NCI-H2107 treated with DMSO at 0.1 percent for 48 hours (cell line): ENCODE measurements around the gene STARD13.

Experiments
- DNase-seq: peaks from one replicate; lab custom pipeline; 2025; ENCODE audit not compliant: unreplicated experiment; lab: John Stamatoyannopoulos, UW

Gene STARD13

GRCh38 chr13:33278913-33279312 lies 6.6 kb downstream of the STARD13 start:
- no peak for DNase-seq

- no peak for DNase-seq
Observed at GRCh38 chr13:33277946-33278345, 7.6 kb downstream of the STARD13 start.

GRCh38 chr13:33277037-33277740 lies 8.4 kb downstream of the STARD13 start:
- DNase-seq: no peak

GRCh38 chr13:33276570-33276969 lies 9.0 kb downstream of the STARD13 start:
- no peak for DNase-seq

GRCh38 chr13:33275916-33276315 lies 9.6 kb downstream of the STARD13 start:
- DNase-seq: no peak

- DNase-seq: no peak
Observed at GRCh38 chr13:33274264-33274663, 11.3 kb downstream of the STARD13 start.

- no peak for DNase-seq
Observed at GRCh38 chr13:33272531-33273124, 12.9 kb downstream of the STARD13 start.

GRCh38 chr13:33271759-33272158 lies 13.8 kb downstream of the STARD13 start:
- no peak for DNase-seq

DNA sequence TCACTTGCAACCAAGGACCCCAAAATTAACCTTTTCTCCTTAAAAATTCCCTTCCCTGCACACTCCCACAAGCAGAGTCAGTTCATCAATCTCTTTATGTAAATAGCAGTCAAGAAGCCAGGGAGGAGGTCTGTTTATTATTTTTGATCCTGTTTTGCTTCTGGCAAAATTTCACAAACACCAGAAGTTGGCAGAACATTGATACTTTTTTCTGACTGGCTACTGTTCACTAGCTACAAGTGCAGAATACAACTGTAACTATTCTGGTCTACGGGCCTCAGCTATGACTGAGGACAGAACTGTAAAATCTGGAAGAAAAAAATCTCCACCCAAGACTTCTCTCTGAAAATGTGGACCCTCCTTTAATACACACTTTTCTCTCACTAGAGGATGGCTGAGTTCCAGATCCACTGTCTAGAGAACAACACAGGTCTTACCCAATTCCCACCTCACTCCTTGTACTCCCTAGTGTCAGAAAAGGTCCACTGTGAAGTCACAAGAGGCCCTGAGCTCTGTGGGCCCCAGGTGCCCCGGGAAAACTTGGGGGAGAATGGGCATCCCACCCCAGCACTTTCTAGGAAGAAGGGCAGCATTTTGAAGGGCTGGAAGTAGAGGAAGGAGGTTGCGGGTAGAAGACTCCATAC lies 14.5 kb downstream of the STARD13 start:
- DNase-seq: no peak

DNA sequence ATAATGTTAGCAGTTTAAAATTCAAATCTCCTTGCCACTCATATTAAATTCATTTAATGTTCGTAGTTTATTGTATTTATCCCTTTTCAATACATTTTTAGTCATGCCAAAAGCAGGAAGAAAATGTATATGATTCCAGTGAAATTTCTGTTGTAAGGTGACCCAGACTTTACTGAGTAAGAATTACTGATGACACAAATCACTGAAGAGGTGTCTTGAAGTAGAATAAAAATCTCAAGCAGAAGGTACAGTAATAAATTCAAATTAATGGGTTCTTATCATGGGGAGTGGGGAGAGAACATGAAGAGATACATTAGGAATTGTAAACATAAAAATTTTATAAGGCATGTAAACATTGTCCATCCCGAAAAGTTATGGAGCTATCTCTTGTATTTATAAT lies 19.9 kb downstream of the STARD13 start:
- DNase-seq: no peak

- no peak for DNase-seq
Observed at GRCh38 chr13:33265133-33265532, 20.4 kb downstream of the STARD13 start.

DNA sequence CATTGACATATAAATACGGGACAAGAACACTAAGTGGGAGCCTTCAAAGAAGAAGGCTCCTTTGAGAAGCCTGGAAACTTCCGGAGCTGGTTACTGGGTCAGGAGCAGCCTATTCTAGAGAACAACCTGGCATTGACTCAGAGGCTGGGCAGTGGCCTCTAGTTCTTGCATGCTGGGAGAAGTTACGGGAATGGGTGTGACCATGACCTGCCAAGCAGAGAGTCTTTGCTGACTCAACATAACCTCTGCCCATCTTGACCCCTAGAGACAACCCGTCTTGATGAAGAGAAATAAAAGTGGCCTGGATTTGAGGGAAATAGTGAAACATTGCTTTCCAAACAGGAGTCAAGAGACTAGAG lies 21.0 kb downstream of the STARD13 start:
- DNase-seq: no peak

- DNase-seq: no peak
Observed at GRCh38 chr13:33263976-33264619, 21.5 kb downstream of the STARD13 start.

DNA sequence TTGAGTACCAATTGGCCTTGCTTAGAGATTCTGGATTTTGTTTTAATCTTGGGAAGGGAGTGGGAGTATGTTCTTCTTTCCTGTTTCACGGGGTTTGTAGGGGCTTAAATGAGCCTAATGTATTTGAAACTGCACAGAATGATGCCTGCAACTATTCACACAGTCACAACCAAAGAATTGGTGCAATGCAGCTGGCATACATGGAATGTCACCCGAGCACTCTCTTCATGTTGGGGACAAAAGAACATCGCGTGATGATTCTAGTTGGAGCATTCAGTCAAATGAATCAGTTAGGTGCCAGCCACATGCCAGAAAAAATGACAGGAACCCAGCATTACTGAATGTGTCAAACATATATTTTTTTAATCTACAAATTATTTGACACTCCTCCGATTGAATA lies 22.1 kb downstream of the STARD13 start:
- DNase-seq: no peak

DNA sequence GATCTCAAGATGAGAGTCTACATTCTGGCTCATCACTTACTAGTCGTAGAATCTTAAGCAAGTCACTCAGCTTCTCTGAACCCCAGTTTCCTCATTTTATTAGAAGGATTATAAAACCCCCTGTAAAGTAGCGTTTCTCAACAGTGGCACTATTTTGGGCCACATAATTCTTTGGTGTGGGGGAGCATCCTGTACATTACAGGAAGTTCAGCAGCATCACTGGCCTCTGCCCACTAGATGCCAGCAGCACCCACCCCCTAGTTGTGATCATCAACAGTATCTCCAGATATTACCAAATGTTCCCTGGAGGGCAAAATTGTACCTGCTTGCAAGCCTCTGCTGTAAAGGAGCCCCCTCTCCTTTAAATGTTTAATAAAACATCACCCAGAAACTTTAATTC lies 22.6 kb downstream of the STARD13 start:
- DNase-seq: no peak

DNA sequence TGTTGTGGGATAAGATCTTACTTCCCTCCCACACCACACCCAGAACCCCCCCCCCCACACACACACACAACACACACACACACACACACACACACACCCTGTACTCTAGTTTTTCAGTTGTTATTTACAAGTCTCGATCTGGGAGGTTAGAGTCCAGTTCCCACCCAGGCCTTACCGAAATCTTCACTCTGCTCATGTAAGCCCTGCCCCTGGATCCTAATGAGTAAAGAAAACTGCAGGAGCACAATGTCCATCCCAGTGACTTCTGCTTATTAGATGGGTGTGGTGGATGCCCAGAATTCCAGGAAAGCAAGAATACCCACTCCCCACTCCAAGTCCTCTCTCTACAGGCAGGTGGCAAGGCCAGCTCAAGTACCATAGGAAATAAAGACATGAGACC lies 23.0 kb downstream of the STARD13 start:
- DNase-seq: no peak

- no peak for DNase-seq
Observed at GRCh38 chr13:33262062-33262487, 23.5 kb downstream of the STARD13 start.

DNA sequence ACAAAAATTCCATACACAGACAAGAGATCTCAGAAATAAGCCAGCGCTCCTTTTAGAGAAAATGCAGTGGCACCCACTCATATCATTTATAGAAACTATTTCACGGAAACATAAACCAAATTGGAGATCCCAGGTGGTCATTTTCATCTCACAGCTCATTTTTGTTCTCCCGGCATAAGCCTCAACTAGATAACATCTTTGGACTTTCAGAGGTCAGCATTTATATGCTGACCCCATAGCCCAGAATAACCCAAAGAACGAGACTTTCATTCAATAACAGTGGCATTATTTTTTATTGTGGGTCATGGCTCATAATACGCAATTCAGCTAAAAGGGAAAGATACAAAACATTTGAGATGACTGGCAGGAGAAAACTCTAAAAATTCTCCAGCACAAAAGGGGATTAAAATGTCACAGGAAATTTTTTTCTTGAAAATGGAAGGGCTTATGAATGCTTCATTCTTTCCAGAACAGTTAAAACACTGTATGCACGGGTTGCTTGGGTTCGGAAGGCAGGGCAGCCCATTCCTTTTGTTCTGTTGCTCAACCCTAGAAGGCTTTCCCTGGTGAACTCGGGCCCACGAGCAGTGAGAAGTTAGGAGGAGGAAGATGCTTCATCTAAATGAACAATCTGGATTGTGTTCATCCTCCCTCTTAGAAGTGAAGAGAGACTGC lies 24.0 kb downstream of the STARD13 start:
- no peak for DNase-seq

GRCh38 chr13:33260168-33261098 lies 25.1 kb downstream of the STARD13 start:
- no peak for DNase-seq

DNA sequence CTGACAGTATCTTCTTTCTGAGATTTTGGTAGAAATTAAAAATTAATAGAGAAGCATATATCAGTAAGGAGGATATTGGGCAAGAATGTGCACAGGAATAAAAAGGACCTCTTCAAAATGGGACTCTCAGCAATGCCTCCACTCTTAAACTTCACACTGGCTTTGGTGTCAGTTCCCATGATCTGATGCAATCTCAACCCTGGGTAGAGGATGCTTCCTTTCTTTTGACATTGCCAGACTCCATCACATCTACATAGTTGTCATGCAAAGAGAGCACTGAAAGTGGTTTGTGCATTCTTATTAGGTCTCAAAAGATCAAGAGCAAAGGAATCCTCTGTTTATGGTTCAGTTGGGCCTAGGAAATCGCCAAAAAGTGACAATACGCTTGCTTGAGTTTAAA lies 26.3 kb downstream of the STARD13 start:
- DNase-seq: no peak
